ENCODE results near the gene NFE2L2.
"Not testable (repeated sequence)": the region's sequence is repeated elsewhere in the genome, so short reads cannot be mapped to it uniquely, and the experiment has no call there.

NFE2L2 gene

GRCh38 chr2:177264693-177265587, at the start of gene NFE2L2:
Gene NFE2L2 (minus strand): TSS chr2:177264727. CDS start chr2:177264576, 151 bp downstream.
- peak within 1 kb of the TSS; percentile 88 for H3K4me3 ChIP-seq (ENCODE audit: low read depth, low read length)
- TF ChIP-seq CTCF (conservative IDR thresholded peaks at IDR 0.05; ENCODE audit: low read depth, low read length) = peak; percentile 56
- DNase-seq (ENCODE audit: low read depth) = peak; percentile 94

- peak; percentile 88 for DNase-seq (ENCODE audit: low read depth)
- H3K4me3 ChIP-seq (ENCODE audit: low read depth, low read length) = no peak overlapping the region
- TF ChIP-seq CTCF (conservative IDR thresholded peaks at IDR 0.05; ENCODE audit: low read depth, low read length) = no peak
Measured at GRCh38 chr2:177314194-177314593, 49.7 kb upstream of the NFE2L2 start.

- DNase-seq (ENCODE audit: low read depth) = no peak
- TF ChIP-seq CTCF (conservative IDR thresholded peaks at IDR 0.05; ENCODE audit: low read depth, low read length) = no peak
- H3K4me3 ChIP-seq (ENCODE audit: low read depth, low read length) = no peak overlapping the region
Measured at GRCh38 chr2:177313162-177313781, 48.7 kb upstream of the NFE2L2 start.

GRCh38 chr2:177312562-177312961, 48.0 kb upstream of the NFE2L2 start:
- no peak overlapping the region for H3K4me3 ChIP-seq (ENCODE audit: low read depth, low read length)
- no peak for TF ChIP-seq CTCF (conservative IDR thresholded peaks at IDR 0.05; ENCODE audit: low read depth, low read length)
- no peak for DNase-seq (ENCODE audit: low read depth)

GRCh38 chr2:177309672-177310309, 45.3 kb upstream of the NFE2L2 start:
- not testable (repeated sequence) for DNase-seq (ENCODE audit: low read depth); H3K4me3 ChIP-seq (ENCODE audit: low read depth, low read length)

- no peak overlapping the region for H3K4me3 ChIP-seq (ENCODE audit: low read depth, low read length)
- DNase-seq (ENCODE audit: low read depth) = no peak
- TF ChIP-seq CTCF (conservative IDR thresholded peaks at IDR 0.05; ENCODE audit: low read depth, low read length) = no peak
Measured at GRCh38 chr2:177306550-177306949, 42.0 kb upstream of the NFE2L2 start.

GRCh38 chr2:177303939-177304338, 39.4 kb upstream of the NFE2L2 start:
- DNase-seq (ENCODE audit: low read depth) = no peak
- no peak for TF ChIP-seq CTCF (conservative IDR thresholded peaks at IDR 0.05; ENCODE audit: low read depth, low read length)
- no peak overlapping the region for H3K4me3 ChIP-seq (ENCODE audit: low read depth, low read length)

Data from choroid plexus epithelial cell (primary cell).